Measurements from ENCODE around the gene ACOT11.

DNA sequence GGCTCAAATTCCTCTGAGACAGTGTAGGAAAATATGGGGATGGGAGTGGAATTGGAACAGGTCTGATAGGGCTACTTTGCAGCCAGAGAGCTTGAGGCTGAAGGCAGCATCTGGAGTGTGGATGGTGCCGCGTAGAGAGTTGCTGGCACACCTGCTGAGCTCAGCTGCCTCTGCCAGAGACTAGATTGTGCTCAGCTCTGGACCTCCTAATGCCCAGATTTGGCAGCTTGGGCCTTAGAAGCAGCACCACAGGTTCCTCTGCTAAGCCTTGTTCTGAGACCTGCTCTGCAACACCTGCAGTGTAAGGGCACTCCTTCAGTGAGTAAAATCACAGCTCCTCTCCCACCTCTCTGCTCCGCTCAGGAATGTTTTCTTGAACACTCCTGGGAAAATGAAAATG lies 23.3 kb downstream of the ACOT11 start:
- TF ChIP-seq EZH2 (optimal IDR thresholded peaks at IDR 0.05; ENCODE audit: low read depth, low read length) (no peak), EZH2phosphoT487 (IDR thresholded peaks at IDR 0.05; ENCODE audit: low read length) (no peak)
- TF ChIP-seq, protein P1, sequence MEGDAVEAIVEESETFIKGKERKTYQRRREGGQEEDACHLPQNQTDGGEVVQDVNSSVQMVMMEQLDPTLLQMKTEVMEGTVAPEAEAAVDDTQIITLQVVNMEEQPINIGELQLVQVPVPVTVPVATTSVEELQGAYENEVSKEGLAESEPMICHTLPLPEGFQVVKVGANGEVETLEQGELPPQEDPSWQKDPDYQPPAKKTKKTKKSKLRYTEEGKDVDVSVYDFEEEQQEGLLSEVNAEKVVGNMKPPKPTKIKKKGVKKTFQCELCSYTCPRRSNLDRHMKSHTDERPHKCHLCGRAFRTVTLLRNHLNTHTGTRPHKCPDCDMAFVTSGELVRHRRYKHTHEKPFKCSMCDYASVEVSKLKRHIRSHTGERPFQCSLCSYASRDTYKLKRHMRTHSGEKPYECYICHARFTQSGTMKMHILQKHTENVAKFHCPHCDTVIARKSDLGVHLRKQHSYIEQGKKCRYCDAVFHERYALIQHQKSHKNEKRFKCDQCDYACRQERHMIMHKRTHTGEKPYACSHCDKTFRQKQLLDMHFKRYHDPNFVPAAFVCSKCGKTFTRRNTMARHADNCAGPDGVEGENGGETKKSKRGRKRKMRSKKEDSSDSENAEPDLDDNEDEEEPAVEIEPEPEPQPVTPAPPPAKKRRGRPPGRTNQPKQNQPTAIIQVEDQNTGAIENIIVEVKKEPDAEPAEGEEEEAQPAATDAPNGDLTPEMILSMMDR (IDR thresholded peaks at IDR 0.05; ENCODE audit: low read length) = no peak

Measured in MM.1S (cell line).